ENCODE data around the gene PGBD1.

DNA sequence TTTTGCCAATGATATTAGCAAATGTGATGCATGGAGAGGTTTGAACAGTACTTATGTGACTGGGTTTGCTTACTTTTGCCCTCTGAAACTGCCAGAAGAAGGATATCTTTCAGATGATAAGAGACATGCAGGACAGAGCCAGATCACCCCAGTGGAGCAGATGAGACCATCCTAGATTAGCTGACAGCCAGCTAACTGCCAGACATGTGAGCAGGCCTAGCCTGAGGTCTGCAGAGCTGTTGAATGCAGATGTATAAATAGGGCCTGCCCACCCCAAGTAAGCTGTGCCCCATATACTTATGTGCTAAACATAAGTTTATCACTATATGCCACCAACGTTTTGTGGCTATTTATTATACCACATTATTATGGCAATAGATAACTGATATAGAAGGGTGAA, 48.7 kb downstream of the PGBD1 start:
- TF ChIP-seq, protein P1, sequence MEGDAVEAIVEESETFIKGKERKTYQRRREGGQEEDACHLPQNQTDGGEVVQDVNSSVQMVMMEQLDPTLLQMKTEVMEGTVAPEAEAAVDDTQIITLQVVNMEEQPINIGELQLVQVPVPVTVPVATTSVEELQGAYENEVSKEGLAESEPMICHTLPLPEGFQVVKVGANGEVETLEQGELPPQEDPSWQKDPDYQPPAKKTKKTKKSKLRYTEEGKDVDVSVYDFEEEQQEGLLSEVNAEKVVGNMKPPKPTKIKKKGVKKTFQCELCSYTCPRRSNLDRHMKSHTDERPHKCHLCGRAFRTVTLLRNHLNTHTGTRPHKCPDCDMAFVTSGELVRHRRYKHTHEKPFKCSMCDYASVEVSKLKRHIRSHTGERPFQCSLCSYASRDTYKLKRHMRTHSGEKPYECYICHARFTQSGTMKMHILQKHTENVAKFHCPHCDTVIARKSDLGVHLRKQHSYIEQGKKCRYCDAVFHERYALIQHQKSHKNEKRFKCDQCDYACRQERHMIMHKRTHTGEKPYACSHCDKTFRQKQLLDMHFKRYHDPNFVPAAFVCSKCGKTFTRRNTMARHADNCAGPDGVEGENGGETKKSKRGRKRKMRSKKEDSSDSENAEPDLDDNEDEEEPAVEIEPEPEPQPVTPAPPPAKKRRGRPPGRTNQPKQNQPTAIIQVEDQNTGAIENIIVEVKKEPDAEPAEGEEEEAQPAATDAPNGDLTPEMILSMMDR (IDR thresholded peaks at IDR 0.05; ENCODE audit: low read depth, low read length): no peak
- TF ChIP-seq POLR2A (IDR thresholded peaks at IDR 0.05; ENCODE audit: extremely low read depth, insufficient read length) (no peak), MYC (IDR thresholded peaks at IDR 0.05; ENCODE audit: low read depth, low read length) (no peak)
- TF ChIP-seq, protein P2, sequence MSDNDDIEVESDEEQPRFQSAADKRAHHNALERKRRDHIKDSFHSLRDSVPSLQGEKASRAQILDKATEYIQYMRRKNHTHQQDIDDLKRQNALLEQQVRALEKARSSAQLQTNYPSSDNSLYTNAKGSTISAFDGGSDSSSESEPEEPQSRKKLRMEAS (IDR thresholded peaks at IDR 0.05; ENCODE audit: low read depth, low read length): no peak
